HL-60 (cell line): Measurements from ENCODE around the gene PITPNC1.

Experiments used
- DNase-seq, 2 experiments: peaks; one replicate each; pipeline ENCODE4 v3.0.0-alpha.2; 2010 to 2020; ENCODE audit warnings: low read depth in 1 of 2, low spot score in 1 of 2
- H3K27ac ChIP-seq: fragments of 250-450 bp; sonication (Bioruptor Pico); replicated peaks from 2 replicates; pipeline ENCODE4 v1.5.1; 2020; ENCODE audit warnings: mild to moderate bottlenecking, moderate library complexity
- H3K27me3 ChIP-seq: fragments of 250-450 bp; sonication (Bioruptor Pico); 2 replicates; pipeline ENCODE4 v1.5.1; 2021; ENCODE audit warnings: mild to moderate bottlenecking, moderate library complexity; ENCODE audit not compliant: insufficient read depth, poor library complexity, severe bottlenecking
- H3K4me3 ChIP-seq: replicated peaks from 2 replicates; pipeline ENCODE4 v1.5.1; 2011; ENCODE audit warnings: mild to moderate bottlenecking, control low read depth, low read length; ENCODE audit not compliant: insufficient read depth
- CTCF ChIP-seq: IDR thresholded peaks from one replicate; pipeline ENCODE4 v1.5.1; 2011; ENCODE audit warnings: low read length, control low read depth, inconsistent platforms; ENCODE audit not compliant: insufficient read depth
- GABPA ChIP-seq: IDR thresholded peaks from 2 replicates; pipeline ENCODE4 v1.6.1; 2012; ENCODE audit warnings: low read depth
- POLR2AphosphoS5 ChIP-seq: IDR thresholded peaks from 2 replicates; pipeline ENCODE4 v1.6.1; 2012; ENCODE audit warnings: low read depth
- REST ChIP-seq: IDR thresholded peaks from 2 replicates; pipeline ENCODE4 v1.6.1; 2012; ENCODE audit warnings: low read depth; ENCODE audit not compliant: insufficient replicate concordance
- SPI1 ChIP-seq: IDR thresholded peaks from 2 replicates; pipeline ENCODE4 v1.6.1; 2012; ENCODE audit warnings: low read depth, mild to moderate bottlenecking, borderline replicate concordance

PITPNC1 gene

DNA sequence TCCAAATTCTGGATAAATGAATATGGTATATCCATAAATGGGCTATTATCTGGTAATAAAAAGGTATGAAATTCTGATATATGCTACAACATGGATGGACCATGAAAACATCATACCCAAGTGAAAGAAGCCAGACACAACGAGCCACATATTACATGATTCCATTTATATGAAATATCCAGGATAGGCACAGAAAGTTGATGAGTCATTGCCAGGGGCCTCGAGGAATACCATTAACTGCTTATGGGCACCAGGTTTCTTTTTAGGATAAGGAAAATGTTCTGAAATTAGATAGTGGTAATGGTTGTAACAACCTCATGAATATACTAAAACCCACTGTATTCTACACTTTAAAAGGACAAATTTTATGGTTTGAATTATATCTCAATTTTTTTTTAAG lies 123.2 kb downstream of the PITPNC1 start:
- no peak for DNase-seq
- TF ChIP-seq CTCF (no peak), SPI1 (no peak), POLR2AphosphoS5 (no peak), REST (no peak), GABPA (no peak)
- H3K27me3 ChIP-seq: no peaks in the 10 kb centered on the region
- no peak overlapping the region for H3K4me3 ChIP-seq
- no peak overlapping the region for H3K27ac ChIP-seq

- no peak for DNase-seq
- H3K27ac ChIP-seq: no peak overlapping the region
- H3K4me3 ChIP-seq: no peak overlapping the region
- TF ChIP-seq REST: no peak
- no peaks in the 10 kb centered on the region for H3K27me3 ChIP-seq
Measured at GRCh38 chr17:67500677-67501300, 123.7 kb downstream of the PITPNC1 start.

DNA sequence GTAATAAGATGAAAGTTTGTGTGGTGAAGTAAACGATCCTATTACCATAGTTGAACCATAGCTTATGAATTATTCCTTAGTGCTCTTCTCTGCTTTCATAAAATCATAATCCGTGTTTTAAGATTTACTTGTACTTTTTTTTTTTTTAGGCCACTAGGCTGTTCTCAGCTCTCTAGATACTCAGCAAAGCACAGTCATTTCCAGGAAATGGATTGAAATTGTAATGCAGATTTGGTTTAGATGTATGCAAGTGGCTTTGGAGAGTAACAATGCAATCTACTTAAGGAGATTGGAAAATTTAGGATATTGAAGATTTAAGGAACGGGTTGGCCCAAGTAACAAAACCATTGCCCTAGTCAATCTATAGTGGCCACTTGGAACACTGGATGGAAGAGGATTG lies 125.1 kb downstream of the PITPNC1 start:
- no peak overlapping the region for H3K4me3 ChIP-seq
- TF ChIP-seq POLR2AphosphoS5: no peak
- TF ChIP-seq SPI1: no peak
- no peak for TF ChIP-seq GABPA
- TF ChIP-seq CTCF: no peak
- no peak for TF ChIP-seq REST
- no peak overlapping the region for H3K27ac ChIP-seq
- DNase-seq: no peak
- H3K27me3 ChIP-seq: no peaks in the 10 kb centered on the region
